Stimulated activated memory B cell treated with anti-CD40 and anti-IgM and Interleukin-4, amounts not matched to agents 10 μg/mL and 1 μg/mL and 100 μg/mL, for 72 hours (primary cell): Measurements from ENCODE around the gene SHROOM1.
"Not testable (repeated sequence)": the region's sequence is repeated elsewhere in the genome, so short reads cannot be mapped to it uniquely, and the experiment has no call there.

Experiments
- ATAC-seq: fragments of 150-1000 bp; cut with Tn5 transposase; 2 replicates; pipeline ENCODE4 v1.10.0; 2021
- H3K27ac Mint-ChIP-seq: one replicate; pipeline ENCODE4 v1.8.0; 2022; ENCODE audit warnings: mild to moderate bottlenecking, mixed read lengths
- H3K27me3 Mint-ChIP-seq: one replicate; pipeline ENCODE4 v1.8.0; 2022; ENCODE audit warnings: mixed read lengths
- H3K36me3 Mint-ChIP-seq: one replicate; pipeline ENCODE4 v1.8.0; 2022; ENCODE audit warnings: mixed read lengths
- H3K4me1 Mint-ChIP-seq: one replicate; pipeline ENCODE4 v1.8.0; 2022; ENCODE audit warnings: mixed read lengths
- H3K4me3 Mint-ChIP-seq: one replicate; pipeline ENCODE4 v1.8.0; 2022; ENCODE audit warnings: mild to moderate bottlenecking, moderate library complexity, mixed read lengths
- H3K9me3 Mint-ChIP-seq: one replicate; pipeline ENCODE4 v1.8.0; 2022; ENCODE audit warnings: mixed read lengths

Gene SHROOM1

GRCh38 chr5:132808866-132809265 is 21.6 kb downstream of the SHROOM1 start:
- no peak for ATAC-seq
- Mint-ChIP-seq H3K27me3 (peaks cover 49% of the 10 kb centered on the region), H3K4me3 (no peak overlapping the region), H3K9me3 (no peaks in the 10 kb centered on the region), H3K36me3 (no peaks in the 10 kb centered on the region), H3K27ac (no peak overlapping the region), H3K4me1 (peaks cover 20% of the 10 kb centered on the region)

DNA sequence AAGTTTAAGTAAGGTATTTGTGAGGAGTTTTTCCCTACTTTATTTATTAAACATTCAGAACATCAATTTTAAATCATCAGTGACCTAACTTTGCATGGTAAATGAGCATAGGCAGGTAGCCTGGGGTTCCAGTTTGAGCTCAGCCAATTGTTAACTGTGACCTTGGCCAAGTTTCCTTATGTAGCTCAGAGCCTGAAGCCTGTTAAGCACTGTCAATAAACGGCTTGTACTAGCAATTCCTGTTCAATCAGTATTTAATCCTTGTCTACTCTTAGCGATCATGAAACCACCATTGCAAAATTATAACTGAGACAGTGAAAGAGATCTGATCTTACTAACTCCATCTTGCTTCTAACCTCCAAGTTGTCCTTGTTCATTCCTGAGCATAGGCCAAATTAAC is 22.0 kb downstream of the SHROOM1 start:
- H3K36me3 Mint-ChIP-seq = no peaks in the 10 kb centered on the region
- H3K9me3 Mint-ChIP-seq = no peaks in the 10 kb centered on the region
- ATAC-seq = no peak
- H3K4me3 Mint-ChIP-seq = no peak overlapping the region
- H3K27me3 Mint-ChIP-seq = peaks cover 53% of the 10 kb centered on the region
- peaks cover 22% of the 10 kb centered on the region for H3K4me1 Mint-ChIP-seq
- no peak overlapping the region for H3K27ac Mint-ChIP-seq

- H3K4me3 Mint-ChIP-seq = no peak overlapping the region
- H3K9me3 Mint-ChIP-seq = no peaks in the 10 kb centered on the region
- no peaks in the 10 kb centered on the region for H3K36me3 Mint-ChIP-seq
- peaks cover 56% of the 10 kb centered on the region for H3K27me3 Mint-ChIP-seq
- H3K27ac Mint-ChIP-seq = no peak overlapping the region
- ATAC-seq = no peak
- peaks cover 14% of the 10 kb centered on the region for H3K4me1 Mint-ChIP-seq
These were observed 23.1 kb downstream of the SHROOM1 start for GRCh38 chr5:132807163-132807838.

DNA sequence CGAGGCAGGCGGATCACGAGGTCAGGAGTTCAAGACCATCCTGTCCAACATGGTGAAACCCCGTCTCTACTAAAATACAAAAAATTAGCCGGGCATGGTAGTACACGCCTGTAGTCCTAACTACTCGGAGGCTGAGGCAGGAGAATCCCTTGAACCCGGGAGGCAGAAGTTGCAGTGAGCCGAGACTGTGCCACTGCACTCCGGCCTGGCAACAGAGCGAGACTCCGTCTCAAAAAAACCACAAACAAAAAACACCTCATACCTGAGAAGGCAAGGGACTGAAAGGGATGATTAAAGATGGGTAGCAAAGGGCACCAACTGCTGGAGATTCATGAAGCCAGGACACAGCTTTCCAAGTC is 23.7 kb downstream of the SHROOM1 start:
- H3K27ac Mint-ChIP-seq, ATAC-seq, H3K4me1 Mint-ChIP-seq, H3K4me3 Mint-ChIP-seq, H3K36me3 Mint-ChIP-seq, H3K9me3 Mint-ChIP-seq: not testable (repeated sequence)
- H3K27me3 Mint-ChIP-seq = peaks cover 56% of the 10 kb centered on the region

DNA sequence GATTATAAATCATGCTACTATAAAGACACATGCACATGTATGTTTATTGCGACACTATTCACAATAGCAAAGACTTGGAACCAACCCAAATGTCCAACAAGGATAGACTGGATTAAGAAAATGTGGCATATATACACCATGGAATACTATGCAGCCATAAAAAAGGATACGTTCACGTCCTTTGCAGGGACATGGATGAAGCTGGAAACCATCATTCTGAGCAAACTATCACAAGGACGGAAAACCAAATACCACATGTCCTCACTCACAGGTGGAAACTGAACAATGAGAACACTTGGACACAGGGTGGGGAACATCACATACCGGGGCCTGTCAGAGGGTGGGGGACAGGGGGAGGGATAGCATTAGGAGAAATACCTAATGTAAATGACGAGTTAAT is 24.6 kb downstream of the SHROOM1 start:
- not testable (repeated sequence) for H3K9me3 Mint-ChIP-seq, H3K4me3 Mint-ChIP-seq, H3K4me1 Mint-ChIP-seq, H3K27ac Mint-ChIP-seq, H3K36me3 Mint-ChIP-seq, ATAC-seq
- H3K27me3 Mint-ChIP-seq = peaks cover 58% of the 10 kb centered on the region

DNA sequence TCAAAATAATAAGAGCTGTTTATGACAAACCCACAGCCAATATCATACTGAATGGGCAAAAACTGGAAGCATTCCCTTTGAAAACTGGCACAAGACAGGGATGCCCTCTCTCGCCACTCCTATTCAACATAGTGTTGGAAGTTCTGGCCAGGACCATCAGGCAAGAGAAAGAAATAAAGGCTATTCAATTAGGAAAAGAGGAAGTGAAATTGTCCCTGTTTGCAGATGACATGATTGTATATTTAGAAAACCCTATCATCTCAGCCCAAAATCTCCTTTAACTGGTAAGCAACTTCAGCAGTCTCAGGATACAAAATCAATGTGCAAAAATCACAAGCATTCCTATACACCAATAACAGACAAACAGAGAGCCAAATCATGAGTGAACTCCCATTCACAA is 26.2 kb downstream of the SHROOM1 start:
- H3K27me3 Mint-ChIP-seq = peaks cover 52% of the 10 kb centered on the region

GRCh38 chr5:132802685-132803066 is 27.8 kb downstream of the SHROOM1 start:
- H3K4me3 Mint-ChIP-seq, H3K36me3 Mint-ChIP-seq, H3K27ac Mint-ChIP-seq, H3K9me3 Mint-ChIP-seq, H3K4me1 Mint-ChIP-seq, ATAC-seq: not testable (repeated sequence)
- peaks cover 60% of the 10 kb centered on the region for H3K27me3 Mint-ChIP-seq

More for the DNA sequence above, 26.2 kb downstream of the SHROOM1 start:
- H3K4me3 Mint-ChIP-seq, H3K4me1 Mint-ChIP-seq, H3K36me3 Mint-ChIP-seq, ATAC-seq, H3K9me3 Mint-ChIP-seq, H3K27ac Mint-ChIP-seq: not testable (repeated sequence)

DNA sequence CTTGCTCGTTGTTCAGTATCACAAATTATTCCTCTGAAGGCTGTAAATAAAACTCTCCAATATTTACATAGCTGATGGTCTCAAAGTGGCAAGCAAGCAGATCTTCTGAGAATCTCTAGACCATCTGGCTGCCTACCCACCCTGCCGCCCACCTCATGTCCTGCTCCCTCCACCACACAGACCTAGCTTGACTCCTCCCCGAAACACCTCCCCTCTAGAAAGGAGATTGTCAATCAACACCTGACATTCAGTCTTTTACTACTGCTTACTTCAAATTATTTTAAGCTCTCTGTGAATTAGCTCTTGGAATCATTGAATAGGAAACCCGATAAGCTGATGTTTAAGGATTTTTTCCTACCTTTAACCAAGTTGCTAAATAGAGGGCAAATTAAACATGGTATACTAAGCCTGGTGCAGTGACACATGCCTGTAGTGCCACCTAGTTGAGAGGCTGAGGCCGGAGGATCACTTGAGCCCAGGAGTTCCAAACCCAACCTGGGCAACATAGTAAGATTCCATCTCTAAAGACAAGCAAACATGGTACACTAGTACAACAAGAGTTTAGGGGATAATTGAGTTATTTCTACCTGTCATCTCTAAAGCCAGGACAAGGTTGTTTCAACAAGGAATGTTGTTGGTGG is 28.3 kb downstream of the SHROOM1 start:
- Mint-ChIP-seq H3K36me3 (no peaks in the 10 kb centered on the region), H3K9me3 (no peaks in the 10 kb centered on the region), H3K4me3 (no peak overlapping the region), H3K27me3 (peaks cover 60% of the 10 kb centered on the region), H3K4me1 (peaks cover 10% of the 10 kb centered on the region), H3K27ac (no peak overlapping the region)
- no peak for ATAC-seq

GRCh38 chr5:132800545-132800944 is 29.9 kb downstream of the SHROOM1 start:
- H3K9me3 Mint-ChIP-seq = no peaks in the 10 kb centered on the region
- H3K27ac Mint-ChIP-seq = no peak overlapping the region
- H3K4me3 Mint-ChIP-seq = no peak overlapping the region
- no peak for ATAC-seq
- H3K27me3 Mint-ChIP-seq = peaks cover 60% of the 10 kb centered on the region
- no peaks in the 10 kb centered on the region for H3K36me3 Mint-ChIP-seq
- H3K4me1 Mint-ChIP-seq = peaks cover 10% of the 10 kb centered on the region

- no peak overlapping the region for H3K4me3 Mint-ChIP-seq
- H3K27ac Mint-ChIP-seq = no peak overlapping the region
- H3K36me3 Mint-ChIP-seq = no peaks in the 10 kb centered on the region
- peaks cover 65% of the 10 kb centered on the region for H3K27me3 Mint-ChIP-seq
- no peaks in the 10 kb centered on the region for H3K9me3 Mint-ChIP-seq
- ATAC-seq = no peak
- peaks cover 7% of the 10 kb centered on the region for H3K4me1 Mint-ChIP-seq
These were observed 31.1 kb downstream of the SHROOM1 start for GRCh38 chr5:132799392-132799791.

GRCh38 chr5:132797651-132798050 is 32.8 kb downstream of the SHROOM1 start:
- H3K36me3 Mint-ChIP-seq = no peaks in the 10 kb centered on the region
- no peaks in the 10 kb centered on the region for H3K4me1 Mint-ChIP-seq
- no peak overlapping the region for H3K27ac Mint-ChIP-seq
- H3K9me3 Mint-ChIP-seq = no peaks in the 10 kb centered on the region
- peaks cover 65% of the 10 kb centered on the region for H3K27me3 Mint-ChIP-seq
- ATAC-seq = no peak
- H3K4me3 Mint-ChIP-seq = no peak overlapping the region

DNA sequence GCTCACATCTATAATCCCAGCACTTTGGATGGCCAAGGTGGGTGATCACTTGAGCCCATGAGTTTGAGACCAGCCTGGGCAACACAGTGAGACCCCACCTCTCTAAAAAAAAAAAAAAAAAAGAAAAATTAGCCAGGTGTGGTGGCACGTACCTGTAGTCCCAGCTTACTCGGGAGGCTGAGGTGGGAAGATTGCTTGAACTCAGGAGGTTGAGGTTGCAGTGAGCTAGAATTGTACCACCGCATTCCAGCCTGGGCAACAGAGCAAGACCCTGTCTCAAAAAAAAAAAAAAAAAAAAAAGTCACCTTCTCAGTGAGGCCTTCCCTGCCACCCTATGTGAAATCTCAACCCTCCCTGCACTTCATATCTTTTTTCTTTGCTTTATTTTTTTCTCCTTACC is 39.4 kb downstream of the SHROOM1 start:
- no peaks in the 10 kb centered on the region for H3K36me3 Mint-ChIP-seq
- H3K27ac Mint-ChIP-seq = no peak overlapping the region
- H3K4me3 Mint-ChIP-seq = no peak overlapping the region
- no peak for ATAC-seq
- H3K4me1 Mint-ChIP-seq = no peaks in the 10 kb centered on the region
- H3K9me3 Mint-ChIP-seq = no peaks in the 10 kb centered on the region
- H3K27me3 Mint-ChIP-seq = peaks cover 38% of the 10 kb centered on the region

- no peak overlapping the region for H3K27ac Mint-ChIP-seq
- no peaks in the 10 kb centered on the region for H3K9me3 Mint-ChIP-seq
- no peak for ATAC-seq
- no peaks in the 10 kb centered on the region for H3K36me3 Mint-ChIP-seq
- no peak overlapping the region for H3K4me3 Mint-ChIP-seq
- H3K27me3 Mint-ChIP-seq = peaks cover 45% of the 10 kb centered on the region
- peaks cover 2% of the 10 kb centered on the region for H3K4me1 Mint-ChIP-seq
These were observed 40.1 kb downstream of the SHROOM1 start for GRCh38 chr5:132790201-132790865.

DNA sequence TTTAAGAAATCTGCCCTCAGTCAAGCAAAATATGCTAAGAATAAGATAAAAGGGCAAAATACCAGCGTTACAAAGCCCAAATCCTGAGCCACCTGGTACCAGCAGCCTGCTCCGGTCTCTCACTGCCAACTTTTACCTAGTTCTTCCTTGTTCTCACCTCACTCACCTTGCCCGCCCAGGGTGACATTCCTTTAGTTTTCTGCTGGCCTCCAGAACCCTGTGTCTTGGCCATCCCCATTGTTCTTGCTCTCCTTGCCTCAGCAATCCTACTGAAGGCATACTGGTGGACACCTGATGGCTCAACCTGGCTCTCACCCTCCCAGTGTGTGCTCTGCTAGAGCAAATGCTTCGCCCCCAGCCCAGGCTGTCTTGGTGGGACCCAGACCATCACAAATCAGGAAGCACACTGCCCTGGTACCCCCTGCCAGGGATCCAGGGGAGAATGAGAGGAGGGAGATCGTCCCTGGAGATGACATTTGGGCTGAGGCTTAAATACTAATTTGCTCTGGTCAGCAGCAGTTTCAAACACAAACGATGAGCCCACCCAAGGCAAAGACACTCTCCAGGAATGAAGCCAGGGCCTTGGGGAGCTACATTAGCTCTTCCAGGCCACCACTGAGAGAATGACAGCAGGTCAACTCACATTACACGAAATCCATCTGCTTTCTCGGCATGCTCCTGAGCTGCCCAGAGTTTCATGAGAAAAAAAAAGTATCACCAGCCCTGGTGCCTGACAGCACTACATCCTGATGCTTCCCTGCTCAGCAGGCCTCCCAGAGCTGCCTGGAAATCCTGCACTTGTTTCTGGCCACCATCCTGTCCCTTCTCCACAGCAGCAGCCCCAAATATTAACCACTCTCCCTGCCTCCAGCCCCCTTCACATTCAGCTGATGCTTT is 41.2 kb downstream of the SHROOM1 start:
- Mint-ChIP-seq H3K36me3 (no peaks in the 10 kb centered on the region), H3K27ac (no peak overlapping the region), H3K4me1 (peaks cover 8% of the 10 kb centered on the region), H3K27me3 (peaks cover 41% of the 10 kb centered on the region), H3K9me3 (no peaks in the 10 kb centered on the region), H3K4me3 (no peak overlapping the region)
- ATAC-seq = no peak

- H3K27me3 Mint-ChIP-seq = peaks cover 37% of the 10 kb centered on the region
- no peaks in the 10 kb centered on the region for H3K9me3 Mint-ChIP-seq
- peaks cover 8% of the 10 kb centered on the region for H3K4me1 Mint-ChIP-seq
- H3K4me3 Mint-ChIP-seq = no peak overlapping the region
- no peak for ATAC-seq
- H3K36me3 Mint-ChIP-seq = no peaks in the 10 kb centered on the region
- no peak overlapping the region for H3K27ac Mint-ChIP-seq
These were observed 41.9 kb downstream of the SHROOM1 start for GRCh38 chr5:132788508-132788907.
